AG10803 (cell line): ENCODE measurements around the gene STX18.

Experiments
- DNase-seq: peaks from one replicate; pipeline ENCODE4 v3.0.0; 2010; ENCODE audit warnings: low read depth
- H3K4me3 ChIP-seq: 2 replicates; pipeline ENCODE4 v1.5.1; 2011; ENCODE audit warnings: mild to moderate bottlenecking, low read length, control low read depth
- CTCF ChIP-seq: conservative IDR thresholded peaks from 2 replicates; pipeline ENCODE4 v1.5.1; 2011; ENCODE audit warnings: mild to moderate bottlenecking, low read length, control low read depth, inconsistent platforms

STX18 gene

DNA sequence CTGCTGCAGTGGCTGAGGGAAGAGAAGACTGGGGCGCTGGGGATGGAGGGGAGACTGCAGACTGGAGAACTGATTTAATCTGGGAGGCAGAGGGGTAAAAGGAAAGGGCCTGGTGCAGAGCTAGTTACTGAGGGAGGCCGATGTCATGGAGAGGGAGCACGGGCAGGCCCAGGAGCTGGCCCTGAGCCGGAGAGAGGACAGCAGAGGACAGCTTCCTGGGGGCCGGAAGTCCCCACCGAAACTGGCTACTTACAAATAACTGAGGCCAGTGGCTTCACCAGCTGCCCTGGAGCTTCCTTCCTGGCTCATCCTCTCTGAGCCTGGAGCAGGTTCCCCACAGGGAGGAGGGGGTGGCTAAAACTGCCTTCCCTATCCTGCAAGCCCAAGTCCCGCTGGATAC, 128.0 kb downstream of the STX18 start:
- no peak overlapping the region for H3K4me3 ChIP-seq
- TF ChIP-seq CTCF: no peak
- no peak for DNase-seq

DNA sequence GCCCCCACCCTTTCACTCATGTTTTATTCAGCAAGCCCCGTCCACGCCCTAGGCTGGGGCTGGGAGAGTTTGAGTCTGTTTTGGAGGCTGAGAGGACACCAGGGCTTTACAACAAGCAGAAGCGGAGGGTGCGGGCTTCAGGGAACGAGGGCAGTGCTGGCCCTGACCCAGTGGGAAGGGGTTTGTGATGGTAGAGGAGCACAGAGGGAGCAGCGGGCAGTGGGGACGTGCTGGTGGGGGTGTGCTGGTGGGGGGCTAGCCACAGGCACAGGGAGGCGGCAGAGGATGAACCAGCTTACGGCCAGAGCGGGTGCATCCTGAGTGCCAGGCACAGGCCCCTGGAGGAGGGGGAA, 128.5 kb downstream of the STX18 start:
- TF ChIP-seq CTCF: no peak
- no peak overlapping the region for H3K4me3 ChIP-seq
- DNase-seq: no peak

GRCh38 chr4:4412641-4413372, 129.0 kb downstream of the STX18 start:
- no peak overlapping the region for H3K4me3 ChIP-seq
- DNase-seq: no peak
- no peak for TF ChIP-seq CTCF

DNA sequence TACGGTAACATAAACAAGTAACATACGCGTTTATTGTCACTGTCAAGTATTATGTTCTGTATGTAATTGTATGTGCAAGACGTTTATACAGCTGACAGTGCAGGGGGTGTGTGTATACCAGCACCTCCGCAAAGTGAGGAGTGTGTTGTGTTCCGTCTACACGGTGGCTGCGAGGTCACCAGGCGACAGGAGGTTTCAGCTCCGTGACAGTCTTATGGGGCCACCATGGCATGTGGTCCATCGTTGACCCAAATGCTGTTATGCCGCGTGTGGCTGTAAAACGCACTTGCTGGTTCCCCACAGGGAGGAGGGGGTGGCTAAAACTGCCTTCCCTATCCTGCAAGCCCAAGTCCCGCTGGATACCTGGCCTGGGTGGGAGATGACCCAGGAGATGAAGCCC, 129.9 kb downstream of the STX18 start:
- no peak for TF ChIP-seq CTCF
- no peak overlapping the region for H3K4me3 ChIP-seq
- DNase-seq: no peak

- H3K4me3 ChIP-seq: no peak overlapping the region
- TF ChIP-seq CTCF: no peak
- DNase-seq: no peak
Observed at GRCh38 chr4:4410271-4410670, 131.6 kb downstream of the STX18 start.

GRCh38 chr4:4409416-4410115, 132.3 kb downstream of the STX18 start:
- DNase-seq: no peak
- H3K4me3 ChIP-seq: no peak overlapping the region
- no peak for TF ChIP-seq CTCF
